ENCODE data around the gene MOSPD2.
A peak's percentile ranks its signal among the peaks of the same experiment; 100 is the strongest.

MOSPD2 gene

GRCh38 chrX:14843666-14844065, 29.6 kb upstream of the MOSPD2 start:
- H3K27ac ChIP-seq = no peak overlapping the region
- TF ChIP-seq CTCF (conservative IDR thresholded peaks at IDR 0.05) = no peak

DNA sequence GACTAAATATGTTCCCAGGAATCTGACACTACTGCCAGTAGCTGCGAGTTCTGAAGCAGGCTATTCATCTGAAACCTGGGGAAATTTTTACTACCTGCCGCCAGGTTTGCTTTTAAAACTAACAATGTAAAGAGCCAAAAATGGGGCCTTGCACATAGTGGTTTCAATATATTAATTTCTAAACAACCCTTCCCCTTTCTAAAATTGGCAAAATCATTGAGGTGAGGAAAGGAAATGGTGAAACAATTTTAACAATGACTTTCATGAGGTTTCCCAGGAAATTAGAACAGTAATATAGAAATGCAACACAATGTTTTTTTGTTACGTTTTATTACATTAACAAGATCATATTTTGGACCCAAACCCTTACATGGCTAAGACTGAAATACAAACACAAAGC, 21.7 kb upstream of the MOSPD2 start:
- no peak for TF ChIP-seq CTCF (conservative IDR thresholded peaks at IDR 0.05)
- H3K27ac ChIP-seq = no peak overlapping the region

- no peak for TF ChIP-seq CTCF (conservative IDR thresholded peaks at IDR 0.05)
- H3K27ac ChIP-seq = no peak overlapping the region
These were observed 8.6 kb upstream of the MOSPD2 start for GRCh38 chrX:14864631-14865030.

- TF ChIP-seq CTCF (conservative IDR thresholded peaks at IDR 0.05) = no peak
- H3K27ac ChIP-seq = no peak overlapping the region
These were observed 8.0 kb upstream of the MOSPD2 start for GRCh38 chrX:14865201-14865600.

- no peak for TF ChIP-seq CTCF (conservative IDR thresholded peaks at IDR 0.05)
- H3K27ac ChIP-seq = no peak overlapping the region
These were observed 1.5 kb upstream of the MOSPD2 start for GRCh38 chrX:14871767-14872166.

DNA sequence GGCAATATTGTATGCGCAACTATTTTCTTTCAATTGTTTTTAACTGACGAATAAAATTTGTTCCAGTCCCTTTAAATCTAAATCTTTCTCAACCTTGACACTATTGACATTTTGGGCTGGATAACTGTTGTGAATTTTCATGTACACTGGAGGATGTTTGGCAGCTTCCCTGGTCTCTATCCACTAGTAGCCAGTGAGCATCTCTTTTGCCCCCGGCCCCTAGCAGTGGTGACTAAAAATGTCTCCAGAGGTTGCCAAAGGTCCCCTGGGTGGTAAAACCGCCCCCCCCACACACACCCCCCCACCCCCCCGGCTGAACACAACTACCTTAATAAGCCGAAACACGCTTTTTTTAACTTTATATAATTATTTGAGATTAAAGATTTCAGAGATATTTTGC, 866 bp upstream of the MOSPD2 start:
- peak overlapping the region; percentile 69; the same call in 1 of the 2 replicates for H3K27ac ChIP-seq
- TF ChIP-seq CTCF (conservative IDR thresholded peaks at IDR 0.05) = no peak

DNA sequence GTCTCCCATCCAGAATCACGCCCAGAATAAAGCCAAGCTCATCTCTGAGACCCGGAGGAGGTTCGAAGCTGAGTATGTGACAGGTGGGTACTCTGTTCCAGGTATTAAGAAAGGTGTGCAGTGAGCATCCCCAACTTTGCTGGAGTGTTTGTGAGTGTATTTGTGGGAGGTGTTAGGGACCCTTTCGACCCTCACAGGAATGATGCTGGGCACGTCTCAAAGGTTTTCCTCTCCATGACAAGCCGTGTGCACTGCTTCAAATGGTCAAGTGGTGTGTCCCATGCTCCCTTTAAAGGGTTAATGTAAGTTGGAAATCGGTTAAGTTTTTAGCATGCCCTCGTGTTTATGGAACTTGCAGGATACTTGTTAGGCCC, 442 bp downstream of the MOSPD2 start:
- no peak for TF ChIP-seq CTCF (conservative IDR thresholded peaks at IDR 0.05)
- peak overlapping the region; percentile 69 for H3K27ac ChIP-seq

- TF ChIP-seq CTCF (conservative IDR thresholded peaks at IDR 0.05) = 0 out of 2 replicates have a peak, but pooled peaks have one; percentile 9
- peak overlapping the region; percentile 43 for H3K27ac ChIP-seq
These were observed 2.4 kb downstream of the MOSPD2 start for GRCh38 chrX:14875624-14876023.
